Epithelial cell of esophagus (primary cell): ENCODE results near the gene RNF121.
A peak's percentile ranks its signal among the peaks of the same experiment; 100 is the strongest.
"Not testable (repeated sequence)": the region's sequence is repeated elsewhere in the genome, so short reads cannot be mapped to it uniquely, and the experiment has no call there.

Experiments
- DNase-seq: peaks from one replicate; pipeline ENCODE4 v3.0.0; 2010; ENCODE audit warnings: low read depth
- H3K4me3 ChIP-seq: 2 replicates; pipeline ENCODE4 v1.5.1; 2011; ENCODE audit warnings: mild to moderate bottlenecking, low read length, control low read depth
- CTCF ChIP-seq: IDR thresholded peaks from 2 replicates; pipeline ENCODE4 v1.5.1; 2011; ENCODE audit warnings: low read depth, mild to moderate bottlenecking, low read length, control low read depth, inconsistent platforms; ENCODE audit not compliant: insufficient read depth; ENCODE audit errors: missing control alignments

RNF121 gene

GRCh38 chr11:71928737-71929443, at the start of gene RNF121:
Gene RNF121 (plus strand): TSS chr11:71929046. CDS start chr11:71929062, 16 bp downstream.
- TF ChIP-seq CTCF: no peak
- peak; percentile 98 for DNase-seq
- H3K4me3 ChIP-seq: peak within 1 kb of the TSS; percentile 100

DNA sequence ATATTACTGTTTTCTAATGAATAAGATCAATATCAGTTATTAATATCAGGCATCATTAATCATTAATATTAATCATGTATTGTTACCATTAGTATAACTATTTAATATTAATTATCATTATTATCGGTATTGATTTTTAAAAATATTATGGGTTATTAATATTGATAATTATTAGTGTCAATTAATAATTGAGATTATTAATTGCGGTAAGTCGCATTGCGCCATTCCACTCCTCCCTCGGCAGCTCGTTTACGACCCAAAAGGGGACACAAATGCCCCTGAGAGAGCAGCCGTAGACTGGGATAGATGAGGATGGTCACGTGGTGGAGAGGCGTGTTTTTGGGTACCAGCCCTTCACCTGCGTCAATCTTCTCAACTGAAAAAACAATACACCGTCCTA, 43.0 kb upstream of the RNF121 start:
- not testable (repeated sequence) for H3K4me3 ChIP-seq, DNase-seq

DNA sequence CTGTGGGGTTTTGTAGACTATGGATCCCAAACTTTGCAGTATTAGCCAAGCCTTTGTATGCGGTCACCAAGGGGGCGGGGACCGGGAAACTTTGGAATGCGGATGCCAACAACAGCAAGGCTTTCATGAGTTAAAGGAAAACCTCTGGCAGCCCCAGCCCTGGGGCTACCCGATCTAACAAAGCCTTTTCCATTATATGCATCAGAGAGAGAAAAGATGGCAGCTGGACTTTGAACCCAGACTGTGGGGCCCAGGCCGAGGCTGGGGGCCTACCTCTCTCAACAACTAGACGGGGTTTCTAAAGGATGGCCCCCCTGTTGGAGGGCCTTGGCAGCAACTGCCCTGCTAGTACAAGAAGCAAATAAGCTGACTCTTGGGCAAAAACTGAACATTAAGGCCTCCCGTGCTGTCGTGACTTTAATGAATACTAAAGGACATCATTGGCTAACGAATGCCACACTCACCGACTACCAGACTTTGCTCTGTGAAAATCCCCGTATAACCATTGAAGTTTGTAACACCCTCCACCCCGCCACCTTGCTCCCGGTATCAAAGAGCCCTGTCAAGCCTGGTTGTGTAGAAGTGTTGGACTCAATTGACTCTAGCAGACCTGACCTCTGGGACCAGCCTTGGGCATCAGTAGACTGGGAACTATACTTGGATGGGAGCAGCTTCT, 40.4 kb upstream of the RNF121 start:
- DNase-seq: peak; percentile 61
- not testable (repeated sequence) for H3K4me3 ChIP-seq

DNA sequence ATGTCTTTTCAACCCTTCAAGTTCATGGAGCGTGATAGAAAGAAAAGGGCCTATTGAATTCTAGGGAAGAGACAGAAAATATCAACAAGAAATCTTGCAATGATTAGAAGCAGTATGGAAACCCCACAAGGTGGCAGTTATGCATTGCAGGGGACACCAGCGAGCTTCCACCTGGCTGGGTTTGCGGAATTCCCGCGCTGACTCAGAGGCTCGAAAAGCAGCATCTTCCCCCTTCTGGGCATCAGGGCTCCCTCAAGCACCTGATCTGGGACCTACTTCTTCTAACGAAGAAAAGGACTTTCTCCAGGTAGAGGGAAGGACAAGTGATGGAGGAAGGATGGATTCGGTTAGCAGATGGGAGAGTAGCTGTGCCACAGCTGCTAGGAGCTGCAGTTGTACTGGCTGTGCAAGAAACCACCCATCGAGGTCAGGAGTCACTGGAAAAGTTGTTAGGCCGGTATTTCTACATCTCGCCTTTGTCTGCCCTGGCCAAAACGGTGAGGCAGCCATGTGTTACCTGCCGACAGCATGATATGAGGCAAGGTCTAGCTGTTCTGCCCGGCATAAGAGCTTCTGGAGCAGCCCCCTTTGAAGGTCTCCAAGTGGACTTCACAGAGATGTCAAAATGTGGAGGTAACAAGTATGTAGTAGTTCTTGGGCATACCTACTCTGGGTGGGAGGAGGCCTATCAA, 39.5 kb upstream of the RNF121 start:
- DNase-seq: peak; percentile 8
- H3K4me3 ChIP-seq: not testable (repeated sequence)

- no peak overlapping the region for H3K4me3 ChIP-seq
- no peak for TF ChIP-seq CTCF
- no peak for DNase-seq
Measured at GRCh38 chr11:71895961-71896360, 32.9 kb upstream of the RNF121 start.

- not testable (repeated sequence) for H3K4me3 ChIP-seq, DNase-seq
Measured at GRCh38 chr11:71901137-71901536, 27.7 kb upstream of the RNF121 start.

DNA sequence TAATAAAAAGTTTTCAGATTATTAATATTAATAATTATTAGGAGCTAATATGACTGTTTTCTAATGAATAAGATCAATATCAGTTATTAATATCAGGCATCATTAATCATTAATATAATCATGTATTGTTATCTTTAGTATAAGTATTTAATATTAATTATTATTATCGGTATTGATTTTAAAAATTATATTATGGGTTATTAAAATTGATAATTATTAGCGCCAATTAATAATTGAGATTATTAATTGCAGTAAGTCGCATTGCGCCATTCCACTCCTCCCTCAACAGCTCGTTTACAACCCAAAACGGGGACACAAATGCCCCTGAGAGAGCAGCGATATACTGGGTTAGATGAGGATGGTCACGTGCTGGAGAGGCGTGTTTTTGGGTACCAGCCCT, 20.6 kb upstream of the RNF121 start:
- no peak overlapping the region for H3K4me3 ChIP-seq
- DNase-seq: no peak
- no peak for TF ChIP-seq CTCF

DNA sequence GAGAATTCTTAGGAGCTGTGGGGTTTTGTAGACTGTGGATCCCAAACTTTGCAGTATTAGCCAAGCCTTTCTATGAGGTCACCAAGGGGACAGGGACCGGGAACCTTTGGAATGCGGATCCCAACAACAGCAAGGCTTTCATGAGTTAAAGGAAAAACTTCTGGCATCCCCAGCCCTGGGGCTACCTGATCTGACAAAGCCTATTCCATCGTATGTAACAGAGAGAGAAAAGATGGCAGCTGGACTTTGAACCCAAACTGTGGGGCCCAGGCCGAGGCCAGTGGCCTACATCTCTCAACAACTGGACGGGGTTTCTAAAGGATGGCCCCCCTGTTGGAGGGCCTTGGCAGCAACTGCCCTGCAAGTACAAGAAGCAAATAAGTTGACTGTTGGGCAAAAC, 18.1 kb upstream of the RNF121 start:
- not testable (repeated sequence) for DNase-seq, H3K4me3 ChIP-seq

- not testable (repeated sequence) for H3K4me3 ChIP-seq
- DNase-seq: peak; percentile 41
Measured at GRCh38 chr11:71911321-71911985, 17.4 kb upstream of the RNF121 start.

DNA sequence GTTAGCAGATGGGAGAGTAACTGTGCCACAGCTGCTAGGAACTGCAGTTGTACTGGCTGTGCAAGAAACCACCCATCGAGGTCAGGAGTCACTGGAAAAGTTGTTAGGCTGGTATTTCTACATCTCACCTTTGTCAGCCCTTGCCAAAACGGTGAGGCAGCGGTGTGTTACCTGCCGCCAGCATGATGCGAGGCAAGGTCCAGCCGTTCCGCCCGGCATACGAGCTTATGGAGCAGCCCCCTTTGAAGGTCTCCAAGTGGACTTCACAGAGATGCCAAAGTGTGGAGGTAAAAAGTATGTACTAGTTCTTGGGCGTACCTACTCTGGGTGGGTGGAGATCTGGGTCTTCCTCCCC, 16.9 kb upstream of the RNF121 start:
- DNase-seq: peak; percentile 14
- H3K4me3 ChIP-seq: not testable (repeated sequence)
